Measurements from ENCODE around the gene MYO1B. TPM values are rescaled to one million over a fixed set of nuclear protein-coding genes. Genes with fewer than 3 reads are reported as not detected.

Gene MYO1B
- total RNA-seq, 2 donors from 2014 or later = 11.6 to 14.7 TPM

Other genes starting within 250 kb of the MYO1B start
- 10 to 100 TPM; 34.8 to 36.6 TPM for gene STAT1, start 231.2 kb upstream of the MYO1B start, total RNA-seq
- 10 to 100 TPM; 15.2 to 27.3 TPM for gene STAT4, start 94.4 kb upstream of the MYO1B start, total RNA-seq

All from right atrium auricular region (tissue), 2 donors.